ENCODE measurements around the gene ERCC2. TPM values are rescaled to one million over a fixed set of nuclear protein-coding genes. Genes with fewer than 3 reads are reported as not detected.
"Not testable (repeated sequence)": the region's sequence is repeated elsewhere in the genome, so short reads cannot be mapped to it uniquely, and the experiment has no call there.

Gene ERCC2
- total and polyA plus RNA-seq, 9 donors, result 6.6 to 19.9 (median 15.0) TPM

GRCh38 chr19:45322744-45323281 lies 47.6 kb downstream of the ERCC2 start, which contains the start of gene CKM:
Gene CKM, minus strand, starts transcription at chr19:45322875. Its CDS starts 3,162 bp downstream, at chr19:45319713.
- WGBS (ENCODE audit: insufficient coverage), result 20% methylated on average over 10 of the region's 15 CpGs
- H3K9me3 ChIP-seq (replicated peaks; ENCODE audit: control insufficient read depth, low read depth, low read length), result no peaks in the 10 kb centered on the region
- H3K36me3 ChIP-seq (ENCODE audit: control insufficient read depth, insufficient read depth, low read length), result peaks cover 15% of the 10 kb centered on the region
- peaks cover 35% of the 10 kb centered on the region for H3K4me1 ChIP-seq (ENCODE audit: control insufficient read depth, insufficient read depth, low read length)
- peak; percentile 84 for DNase-seq
- peak within 1 kb of the TSS; percentile 98 for H3K27ac ChIP-seq (ENCODE audit: low read length)
- peaks cover 18% of the 10 kb centered on the region for H3K27me3 ChIP-seq (ENCODE audit: control insufficient read depth, insufficient read depth, low read length)
- peak within 1 kb of the TSS; percentile 65 for H3K4me3 ChIP-seq (ENCODE audit: low read length)

GRCh38 chr19:45322311-45322710 lies 48.1 kb downstream of the ERCC2 start:
- peak; percentile 40 for DNase-seq
- H3K27ac ChIP-seq (ENCODE audit: low read length), result peak overlapping the region; percentile 96
- peaks cover 16% of the 10 kb centered on the region for H3K36me3 ChIP-seq (ENCODE audit: control insufficient read depth, insufficient read depth, low read length)
- H3K27me3 ChIP-seq (ENCODE audit: control insufficient read depth, insufficient read depth, low read length), result peaks cover 18% of the 10 kb centered on the region
- 27% methylated on average over 6 of the region's 11 CpGs for WGBS (ENCODE audit: insufficient coverage)
- H3K4me3 ChIP-seq (ENCODE audit: low read length), result peak overlapping the region; percentile 65
- H3K9me3 ChIP-seq (replicated peaks; ENCODE audit: control insufficient read depth, low read depth, low read length), result no peaks in the 10 kb centered on the region
- peaks cover 38% of the 10 kb centered on the region for H3K4me1 ChIP-seq (ENCODE audit: control insufficient read depth, insufficient read depth, low read length)

GRCh38 chr19:45321848-45322247 lies 48.5 kb downstream of the ERCC2 start:
- Histone ChIP-seq H3K9me3 (replicated peaks; ENCODE audit: control insufficient read depth, low read depth, low read length) (no peaks in the 10 kb centered on the region), H3K4me3 (ENCODE audit: low read length) (peak overlapping the region; percentile 65), H3K4me1 (ENCODE audit: control insufficient read depth, insufficient read depth, low read length) (peaks cover 38% of the 10 kb centered on the region), H3K36me3 (ENCODE audit: control insufficient read depth, insufficient read depth, low read length) (peaks cover 18% of the 10 kb centered on the region), H3K27me3 (ENCODE audit: control insufficient read depth, insufficient read depth, low read length) (peaks cover 18% of the 10 kb centered on the region), H3K27ac (ENCODE audit: low read length) (peak overlapping the region; percentile 96)
- WGBS (ENCODE audit: insufficient coverage), result 20% methylated on average over 1 of the region's 7 CpGs
- DNase-seq, result peak; percentile 70

GRCh38 chr19:45320997-45321775 lies 49.2 kb downstream of the ERCC2 start:
- DNase-seq, result no peak
- peak overlapping the region; percentile 65 for H3K4me3 ChIP-seq (ENCODE audit: low read length)
- 58% methylated on average over 4 of the region's 12 CpGs for WGBS (ENCODE audit: insufficient coverage)
- H3K9me3 ChIP-seq (replicated peaks; ENCODE audit: control insufficient read depth, low read depth, low read length), result no peaks in the 10 kb centered on the region
- peaks cover 35% of the 10 kb centered on the region for H3K4me1 ChIP-seq (ENCODE audit: control insufficient read depth, insufficient read depth, low read length)
- H3K27me3 ChIP-seq (ENCODE audit: control insufficient read depth, insufficient read depth, low read length), result peaks cover 20% of the 10 kb centered on the region
- H3K27ac ChIP-seq (ENCODE audit: low read length), result peak overlapping the region; percentile 92
- H3K36me3 ChIP-seq (ENCODE audit: control insufficient read depth, insufficient read depth, low read length), result peaks cover 19% of the 10 kb centered on the region

- H3K27ac ChIP-seq (ENCODE audit: low read length), result no peak overlapping the region
- no peak overlapping the region for H3K4me3 ChIP-seq (ENCODE audit: low read length)
- 63% methylated on average over 20 of the region's 21 CpGs for WGBS (ENCODE audit: insufficient coverage)
- H3K27me3 ChIP-seq (ENCODE audit: control insufficient read depth, insufficient read depth, low read length), result peaks cover 7% of the 10 kb centered on the region
- no peak for DNase-seq
- no peaks in the 10 kb centered on the region for H3K9me3 ChIP-seq (replicated peaks; ENCODE audit: control insufficient read depth, low read depth, low read length)
- H3K4me1 ChIP-seq (ENCODE audit: control insufficient read depth, insufficient read depth, low read length), result peaks cover 29% of the 10 kb centered on the region
- peaks cover 36% of the 10 kb centered on the region for H3K36me3 ChIP-seq (ENCODE audit: control insufficient read depth, insufficient read depth, low read length)
Measured at GRCh38 chr19:45315304-45315703, 55.1 kb downstream of the ERCC2 start.

GRCh38 chr19:45314708-45315245 lies 55.6 kb downstream of the ERCC2 start:
- no peak overlapping the region for H3K27ac ChIP-seq (ENCODE audit: low read length)
- H3K27me3 ChIP-seq (ENCODE audit: control insufficient read depth, insufficient read depth, low read length), result peaks cover 7% of the 10 kb centered on the region
- H3K4me3 ChIP-seq (ENCODE audit: low read length), result no peak overlapping the region
- no peak for DNase-seq
- peaks cover 29% of the 10 kb centered on the region for H3K4me1 ChIP-seq (ENCODE audit: control insufficient read depth, insufficient read depth, low read length)
- 80% methylated on average over 1 of the region's 8 CpGs for WGBS (ENCODE audit: insufficient coverage)
- no peaks in the 10 kb centered on the region for H3K9me3 ChIP-seq (replicated peaks; ENCODE audit: control insufficient read depth, low read depth, low read length)
- H3K36me3 ChIP-seq (ENCODE audit: control insufficient read depth, insufficient read depth, low read length), result peaks cover 36% of the 10 kb centered on the region

GRCh38 chr19:45312285-45312684 lies 58.1 kb downstream of the ERCC2 start:
- H3K27ac ChIP-seq (ENCODE audit: low read length); DNase-seq; H3K4me3 ChIP-seq (ENCODE audit: low read length); H3K27me3 ChIP-seq (ENCODE audit: control insufficient read depth, insufficient read depth, low read length); H3K9me3 ChIP-seq (replicated peaks; ENCODE audit: control insufficient read depth, low read depth, low read length): not testable (repeated sequence)
- 91% methylated on average over 6 of the region's 14 CpGs for WGBS (ENCODE audit: insufficient coverage)
- Histone ChIP-seq H3K36me3 (ENCODE audit: control insufficient read depth, insufficient read depth, low read length) (peaks cover 38% of the 10 kb centered on the region), H3K4me1 (ENCODE audit: control insufficient read depth, insufficient read depth, low read length) (peaks cover 22% of the 10 kb centered on the region)

- peak; percentile 57 for DNase-seq
- Histone ChIP-seq H3K36me3 (ENCODE audit: control insufficient read depth, insufficient read depth, low read length) (peaks cover 40% of the 10 kb centered on the region), H3K27ac (ENCODE audit: low read length) (peak overlapping the region; percentile 25), H3K4me1 (ENCODE audit: control insufficient read depth, insufficient read depth, low read length) (peaks cover 29% of the 10 kb centered on the region), H3K9me3 (replicated peaks; ENCODE audit: control insufficient read depth, low read depth, low read length) (no peaks in the 10 kb centered on the region), H3K4me3 (ENCODE audit: low read length) (no peak overlapping the region), H3K27me3 (ENCODE audit: control insufficient read depth, insufficient read depth, low read length) (peaks cover 7% of the 10 kb centered on the region)
- 15% methylated on average over 16 of the region's 18 CpGs for WGBS (ENCODE audit: insufficient coverage)
Measured at GRCh38 chr19:45311621-45312020, 58.8 kb downstream of the ERCC2 start.

GRCh38 chr19:45309322-45309721 lies 61.1 kb downstream of the ERCC2 start:
- not testable (repeated sequence) for DNase-seq; H3K4me3 ChIP-seq (ENCODE audit: low read length); H3K9me3 ChIP-seq (replicated peaks; ENCODE audit: control insufficient read depth, low read depth, low read length); H3K27ac ChIP-seq (ENCODE audit: low read length); H3K27me3 ChIP-seq (ENCODE audit: control insufficient read depth, insufficient read depth, low read length)
- WGBS (ENCODE audit: insufficient coverage), result 95% methylated on average over 5 of the region's 8 CpGs
- H3K4me1 ChIP-seq (ENCODE audit: control insufficient read depth, insufficient read depth, low read length), result peaks cover 41% of the 10 kb centered on the region
- H3K36me3 ChIP-seq (ENCODE audit: control insufficient read depth, insufficient read depth, low read length), result peaks cover 46% of the 10 kb centered on the region

- H3K4me1 ChIP-seq (ENCODE audit: control insufficient read depth, insufficient read depth, low read length), result peaks cover 40% of the 10 kb centered on the region
- H3K9me3 ChIP-seq (replicated peaks; ENCODE audit: control insufficient read depth, low read depth, low read length), result peaks cover 5% of the 10 kb centered on the region
- DNase-seq, result no peak
- no peak overlapping the region for H3K4me3 ChIP-seq (ENCODE audit: low read length)
- H3K27me3 ChIP-seq (ENCODE audit: control insufficient read depth, insufficient read depth, low read length), result no peaks in the 10 kb centered on the region
- peaks cover 46% of the 10 kb centered on the region for H3K36me3 ChIP-seq (ENCODE audit: control insufficient read depth, insufficient read depth, low read length)
- peak overlapping the region; percentile 54 for H3K27ac ChIP-seq (ENCODE audit: low read length)
- 92% methylated on average over 18 of the region's 19 CpGs for WGBS (ENCODE audit: insufficient coverage)
Measured at GRCh38 chr19:45307361-45307760, 63.0 kb downstream of the ERCC2 start.

Data from muscle of leg (tissue), 11 donors.